Measurements from ENCODE around the gene THBS4.

DNA sequence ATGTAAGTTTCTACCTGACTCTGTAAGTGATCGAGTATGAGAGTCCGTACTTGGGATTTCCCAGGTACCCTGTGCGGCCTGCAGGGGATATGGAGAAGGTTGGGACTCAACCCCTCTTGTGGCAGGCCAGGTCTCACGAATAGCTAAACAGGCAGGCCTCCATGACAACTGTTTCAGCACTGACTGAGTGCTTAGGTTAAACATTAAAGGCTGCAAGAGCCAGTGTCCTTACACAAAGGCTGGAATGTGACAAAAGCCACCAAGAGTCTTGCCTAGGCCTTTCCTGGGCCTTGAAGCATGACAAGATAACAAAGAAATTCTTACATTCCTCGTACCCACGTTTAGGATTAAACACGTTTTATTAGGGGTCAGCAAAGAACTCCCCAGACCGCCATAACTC, 58.6 kb downstream of the THBS4 start:
- TF ChIP-seq, protein P1, sequence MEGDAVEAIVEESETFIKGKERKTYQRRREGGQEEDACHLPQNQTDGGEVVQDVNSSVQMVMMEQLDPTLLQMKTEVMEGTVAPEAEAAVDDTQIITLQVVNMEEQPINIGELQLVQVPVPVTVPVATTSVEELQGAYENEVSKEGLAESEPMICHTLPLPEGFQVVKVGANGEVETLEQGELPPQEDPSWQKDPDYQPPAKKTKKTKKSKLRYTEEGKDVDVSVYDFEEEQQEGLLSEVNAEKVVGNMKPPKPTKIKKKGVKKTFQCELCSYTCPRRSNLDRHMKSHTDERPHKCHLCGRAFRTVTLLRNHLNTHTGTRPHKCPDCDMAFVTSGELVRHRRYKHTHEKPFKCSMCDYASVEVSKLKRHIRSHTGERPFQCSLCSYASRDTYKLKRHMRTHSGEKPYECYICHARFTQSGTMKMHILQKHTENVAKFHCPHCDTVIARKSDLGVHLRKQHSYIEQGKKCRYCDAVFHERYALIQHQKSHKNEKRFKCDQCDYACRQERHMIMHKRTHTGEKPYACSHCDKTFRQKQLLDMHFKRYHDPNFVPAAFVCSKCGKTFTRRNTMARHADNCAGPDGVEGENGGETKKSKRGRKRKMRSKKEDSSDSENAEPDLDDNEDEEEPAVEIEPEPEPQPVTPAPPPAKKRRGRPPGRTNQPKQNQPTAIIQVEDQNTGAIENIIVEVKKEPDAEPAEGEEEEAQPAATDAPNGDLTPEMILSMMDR (IDR thresholded peaks at IDR 0.05): no peak
- no peak for TF ChIP-seq POLR2A (IDR thresholded peaks at IDR 0.05)
